NB4 (cell line): ENCODE measurements around the gene MMP24.
"Not testable (repeated sequence)": the region's sequence is repeated elsewhere in the genome, so short reads cannot be mapped to it uniquely, and the experiment has no call there.

ENCODE experiments used
- MAX ChIP-seq: IDR thresholded peaks from 2 replicates; pipeline ENCODE4 v1.6.1; 2011; ENCODE audit warnings: low read depth, low read length
- POLR2A ChIP-seq: IDR thresholded peaks from 2 replicates; pipeline ENCODE4 v1.6.1; 2011; ENCODE audit warnings: mild to moderate bottlenecking; ENCODE audit not compliant: insufficient read length; ENCODE audit errors: extremely low read depth
- TF ChIP-seq, protein P1 (sequence below): IDR thresholded peaks from one replicate; pipeline ENCODE4 v1.5.1; 2012; ENCODE audit warnings: low read depth, low read length

DNA sequence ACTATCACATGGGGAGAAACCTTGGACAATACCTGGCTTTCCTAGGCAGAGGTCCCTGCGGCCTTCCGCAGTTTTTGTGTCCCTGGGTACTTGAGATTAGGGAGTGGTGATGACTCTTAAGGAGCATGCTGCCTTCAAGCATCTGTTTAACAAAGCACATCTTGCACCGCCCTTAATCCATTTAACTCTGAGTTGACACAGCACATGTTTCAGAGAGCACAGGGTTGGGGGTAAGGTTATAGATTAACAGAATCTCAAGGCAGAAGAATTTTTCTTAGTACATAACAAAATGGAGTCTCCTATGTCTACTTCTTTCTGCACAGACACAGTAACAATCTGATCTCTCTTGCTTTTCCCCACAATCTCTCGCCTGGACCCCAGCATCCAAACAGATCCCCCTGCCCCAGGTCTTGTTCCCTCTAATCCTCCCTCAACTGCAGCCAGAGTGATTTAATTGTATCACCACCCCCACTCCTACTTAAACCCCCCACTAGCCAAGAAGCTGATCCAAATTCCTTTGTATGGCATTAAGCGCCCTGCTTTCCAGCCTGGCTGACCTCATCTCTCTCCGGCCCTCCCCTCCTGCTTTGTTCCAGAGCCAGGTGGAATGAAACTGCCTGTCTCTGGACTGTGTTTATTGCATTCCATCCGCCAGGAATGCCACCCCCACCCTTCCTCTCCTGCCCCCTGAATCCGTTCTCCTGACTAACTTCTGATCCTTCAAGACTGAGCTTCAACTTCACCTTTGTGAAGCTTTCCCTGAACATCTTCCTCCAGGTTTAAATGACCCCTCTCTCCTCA is 36.4 kb downstream of the MMP24 start:
- TF ChIP-seq POLR2A, MAX: not testable (repeated sequence)
- TF ChIP-seq, protein P1, sequence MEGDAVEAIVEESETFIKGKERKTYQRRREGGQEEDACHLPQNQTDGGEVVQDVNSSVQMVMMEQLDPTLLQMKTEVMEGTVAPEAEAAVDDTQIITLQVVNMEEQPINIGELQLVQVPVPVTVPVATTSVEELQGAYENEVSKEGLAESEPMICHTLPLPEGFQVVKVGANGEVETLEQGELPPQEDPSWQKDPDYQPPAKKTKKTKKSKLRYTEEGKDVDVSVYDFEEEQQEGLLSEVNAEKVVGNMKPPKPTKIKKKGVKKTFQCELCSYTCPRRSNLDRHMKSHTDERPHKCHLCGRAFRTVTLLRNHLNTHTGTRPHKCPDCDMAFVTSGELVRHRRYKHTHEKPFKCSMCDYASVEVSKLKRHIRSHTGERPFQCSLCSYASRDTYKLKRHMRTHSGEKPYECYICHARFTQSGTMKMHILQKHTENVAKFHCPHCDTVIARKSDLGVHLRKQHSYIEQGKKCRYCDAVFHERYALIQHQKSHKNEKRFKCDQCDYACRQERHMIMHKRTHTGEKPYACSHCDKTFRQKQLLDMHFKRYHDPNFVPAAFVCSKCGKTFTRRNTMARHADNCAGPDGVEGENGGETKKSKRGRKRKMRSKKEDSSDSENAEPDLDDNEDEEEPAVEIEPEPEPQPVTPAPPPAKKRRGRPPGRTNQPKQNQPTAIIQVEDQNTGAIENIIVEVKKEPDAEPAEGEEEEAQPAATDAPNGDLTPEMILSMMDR, result not testable (repeated sequence)
